NCI-H2171 (cell line): ENCODE results near the gene PRR13.
"Not testable (repeated sequence)": the region's sequence is repeated elsewhere in the genome, so short reads cannot be mapped to it uniquely, and the experiment has no call there.

Experiments used
- DNase-seq: peaks from one replicate; lab custom pipeline; 2025; lab: John Stamatoyannopoulos, UW

Gene PRR13

GRCh38 chr12:53441040-53441833 is at the start of gene PRR13:
PRR13 (plus strand) TSS chr12:53441734; CDS start chr12:53442715, 981 bp downstream.
- DNase-seq: peak; percentile 97

- no peak for DNase-seq
Observed at GRCh38 chr12:53399896-53400295, 41.6 kb upstream of the PRR13 start.

GRCh38 chr12:53402351-53402750 is 39.2 kb upstream of the PRR13 start:
- not testable (repeated sequence) for DNase-seq

- no peak for DNase-seq
Observed at GRCh38 chr12:53402871-53403270, 38.7 kb upstream of the PRR13 start.

GRCh38 chr12:53410951-53411350 is 30.6 kb upstream of the PRR13 start:
- no peak for DNase-seq

- DNase-seq: no peak
Observed at GRCh38 chr12:53413485-53414204, 27.9 kb upstream of the PRR13 start.

GRCh38 chr12:53414756-53415417 is 26.6 kb upstream of the PRR13 start:
- no peak for DNase-seq

GRCh38 chr12:53415752-53416389 is 25.7 kb upstream of the PRR13 start:
- not testable (repeated sequence) for DNase-seq

- not testable (repeated sequence) for DNase-seq
Observed at GRCh38 chr12:53417291-53417816, 24.2 kb upstream of the PRR13 start.

- DNase-seq: no peak
Observed at GRCh38 chr12:53418221-53418620, 23.3 kb upstream of the PRR13 start.

- DNase-seq: no peak
Observed at GRCh38 chr12:53419756-53420155, 21.8 kb upstream of the PRR13 start.

GRCh38 chr12:53422247-53422646 is 19.3 kb upstream of the PRR13 start:
- not testable (repeated sequence) for DNase-seq

GRCh38 chr12:53423597-53423996 is 17.9 kb upstream of the PRR13 start, which contains the start of gene AMHR2:
AMHR2 (plus strand) TSS chr12:53423855; CDS start chr12:53423935, 80 bp downstream.
- DNase-seq: no peak

- DNase-seq: no peak
Observed at GRCh38 chr12:53424626-53425514, 16.7 kb upstream of the PRR13 start.

GRCh38 chr12:53425515-53426150 is 15.9 kb upstream of the PRR13 start:
- no peak for DNase-seq

GRCh38 chr12:53427905-53428594 is 13.5 kb upstream of the PRR13 start:
- DNase-seq: no peak

GRCh38 chr12:53428741-53429140 is 12.8 kb upstream of the PRR13 start:
- DNase-seq: no peak

GRCh38 chr12:53430116-53430515 is 11.4 kb upstream of the PRR13 start:
- DNase-seq: no peak

GRCh38 chr12:53431187-53431586 is 10.3 kb upstream of the PRR13 start:
- no peak for DNase-seq

- DNase-seq: not testable (repeated sequence)
Observed at GRCh38 chr12:53435326-53435725, 6.2 kb upstream of the PRR13 start.
